ENCODE data around the gene YPEL2.

DNA sequence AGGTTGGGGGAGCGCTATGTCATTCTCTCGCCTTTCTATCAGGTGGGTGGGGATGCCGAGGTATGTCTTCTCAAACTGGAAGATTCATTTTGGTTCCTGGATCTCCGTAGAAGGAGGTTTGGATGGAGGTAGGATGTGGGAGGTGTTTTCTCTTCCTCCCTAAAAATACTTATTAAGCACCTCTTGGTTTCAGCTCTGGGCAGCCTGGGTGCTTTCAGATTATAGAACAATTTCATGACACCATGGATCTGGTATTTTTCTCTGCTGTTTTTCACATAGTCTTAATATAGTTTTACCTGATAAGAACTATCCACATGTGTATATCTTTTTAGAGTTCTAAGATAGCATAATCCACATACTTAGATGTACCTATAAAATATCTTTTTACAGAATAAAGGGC lies 92.9 kb downstream of the YPEL2 start:
- TF ChIP-seq, protein P1, sequence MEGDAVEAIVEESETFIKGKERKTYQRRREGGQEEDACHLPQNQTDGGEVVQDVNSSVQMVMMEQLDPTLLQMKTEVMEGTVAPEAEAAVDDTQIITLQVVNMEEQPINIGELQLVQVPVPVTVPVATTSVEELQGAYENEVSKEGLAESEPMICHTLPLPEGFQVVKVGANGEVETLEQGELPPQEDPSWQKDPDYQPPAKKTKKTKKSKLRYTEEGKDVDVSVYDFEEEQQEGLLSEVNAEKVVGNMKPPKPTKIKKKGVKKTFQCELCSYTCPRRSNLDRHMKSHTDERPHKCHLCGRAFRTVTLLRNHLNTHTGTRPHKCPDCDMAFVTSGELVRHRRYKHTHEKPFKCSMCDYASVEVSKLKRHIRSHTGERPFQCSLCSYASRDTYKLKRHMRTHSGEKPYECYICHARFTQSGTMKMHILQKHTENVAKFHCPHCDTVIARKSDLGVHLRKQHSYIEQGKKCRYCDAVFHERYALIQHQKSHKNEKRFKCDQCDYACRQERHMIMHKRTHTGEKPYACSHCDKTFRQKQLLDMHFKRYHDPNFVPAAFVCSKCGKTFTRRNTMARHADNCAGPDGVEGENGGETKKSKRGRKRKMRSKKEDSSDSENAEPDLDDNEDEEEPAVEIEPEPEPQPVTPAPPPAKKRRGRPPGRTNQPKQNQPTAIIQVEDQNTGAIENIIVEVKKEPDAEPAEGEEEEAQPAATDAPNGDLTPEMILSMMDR (conservative IDR thresholded peaks at IDR 0.05; ENCODE audit: low read length), result no peak
- TF ChIP-seq EZH2phosphoT487 (IDR thresholded peaks at IDR 0.05; ENCODE audit: borderline replicate concordance, low read depth, low read length), result no peak

All from OCI-LY7 (cell line).